ENCODE results near the gene PDE8A.
"Not testable (repeated sequence)": the region's sequence is repeated elsewhere in the genome, so short reads cannot be mapped to it uniquely, and the experiment has no call there.

The PDE8A gene

GRCh38 chr15:84987949-84988624, 6.4 kb downstream of the PDE8A start:
- DNase-seq (ENCODE audit: low read depth in 1 of 2, low spot score in 1 of 2) = no peak

GRCh38 chr15:84988909-84989644, 7.4 kb downstream of the PDE8A start:
- DNase-seq (ENCODE audit: low read depth in 1 of 2, low spot score in 1 of 2) = no peak

- no peak for DNase-seq (ENCODE audit: low read depth in 1 of 2, low spot score in 1 of 2)
These were observed 8.9 kb downstream of the PDE8A start for GRCh38 chr15:84990507-84990906.

- no peak for DNase-seq (ENCODE audit: low read depth in 1 of 2, low spot score in 1 of 2)
These were observed 9.5 kb downstream of the PDE8A start for GRCh38 chr15:84991014-84991712.

GRCh38 chr15:84992157-84992944, 10.7 kb downstream of the PDE8A start:
- DNase-seq (ENCODE audit: low read depth in 1 of 2, low spot score in 1 of 2) = no peak

- no peak for DNase-seq (ENCODE audit: low read depth in 1 of 2, low spot score in 1 of 2)
These were observed 14.4 kb downstream of the PDE8A start for GRCh38 chr15:84996055-84996454.

GRCh38 chr15:84996714-84997113, 15.1 kb downstream of the PDE8A start:
- DNase-seq (ENCODE audit: low read depth in 1 of 2, low spot score in 1 of 2) = not testable (repeated sequence)

GRCh38 chr15:84997214-84997613, 15.6 kb downstream of the PDE8A start:
- DNase-seq (ENCODE audit: low read depth in 1 of 2, low spot score in 1 of 2) = not testable (repeated sequence)

GRCh38 chr15:85000189-85000864, 18.7 kb downstream of the PDE8A start:
- DNase-seq (ENCODE audit: low read depth in 1 of 2, low spot score in 1 of 2) = no peak

GRCh38 chr15:85000937-85001336, 19.3 kb downstream of the PDE8A start:
- DNase-seq (ENCODE audit: low read depth in 1 of 2, low spot score in 1 of 2) = no peak

- no peak for DNase-seq (ENCODE audit: low read depth in 1 of 2, low spot score in 1 of 2)
These were observed 20.9 kb downstream of the PDE8A start for GRCh38 chr15:85002517-85002916.

- DNase-seq (ENCODE audit: low read depth in 1 of 2, low spot score in 1 of 2) = no peak
These were observed 22.1 kb downstream of the PDE8A start for GRCh38 chr15:85003593-85004312.

GRCh38 chr15:85004550-85004949, 22.9 kb downstream of the PDE8A start:
- DNase-seq (ENCODE audit: low read depth in 1 of 2, low spot score in 1 of 2) = no peak

- no peak for DNase-seq (ENCODE audit: low read depth in 1 of 2, low spot score in 1 of 2)
These were observed 23.7 kb downstream of the PDE8A start for GRCh38 chr15:85005319-85005718.

GRCh38 chr15:85005746-85006145, 24.1 kb downstream of the PDE8A start:
- DNase-seq (ENCODE audit: low read depth in 1 of 2, low spot score in 1 of 2) = no peak

GRCh38 chr15:85006201-85006600, 24.5 kb downstream of the PDE8A start:
- DNase-seq (ENCODE audit: low read depth in 1 of 2, low spot score in 1 of 2) = no peak

GRCh38 chr15:85006655-85007054, 25.0 kb downstream of the PDE8A start:
- DNase-seq (ENCODE audit: low read depth in 1 of 2, low spot score in 1 of 2) = no peak

GRCh38 chr15:85007137-85007536, 25.5 kb downstream of the PDE8A start:
- DNase-seq (ENCODE audit: low read depth in 1 of 2, low spot score in 1 of 2) = no peak

- no peak for DNase-seq (ENCODE audit: low read depth in 1 of 2, low spot score in 1 of 2)
These were observed 26.2 kb downstream of the PDE8A start for GRCh38 chr15:85007741-85008397.
